Measurements from ENCODE around the gene WSCD1. TPM values are rescaled to one million over a fixed set of nuclear protein-coding genes. Genes with fewer than 3 reads are reported as not detected.

Gene WSCD1
- total RNA-seq, 4 donors from 2014 or later = 0.16 to 4.2 (median 3.0) TPM

GRCh38 chr17:6057562-6057961 lies 12.6 kb upstream of the WSCD1 start:
- TF ChIP-seq, protein P1, sequence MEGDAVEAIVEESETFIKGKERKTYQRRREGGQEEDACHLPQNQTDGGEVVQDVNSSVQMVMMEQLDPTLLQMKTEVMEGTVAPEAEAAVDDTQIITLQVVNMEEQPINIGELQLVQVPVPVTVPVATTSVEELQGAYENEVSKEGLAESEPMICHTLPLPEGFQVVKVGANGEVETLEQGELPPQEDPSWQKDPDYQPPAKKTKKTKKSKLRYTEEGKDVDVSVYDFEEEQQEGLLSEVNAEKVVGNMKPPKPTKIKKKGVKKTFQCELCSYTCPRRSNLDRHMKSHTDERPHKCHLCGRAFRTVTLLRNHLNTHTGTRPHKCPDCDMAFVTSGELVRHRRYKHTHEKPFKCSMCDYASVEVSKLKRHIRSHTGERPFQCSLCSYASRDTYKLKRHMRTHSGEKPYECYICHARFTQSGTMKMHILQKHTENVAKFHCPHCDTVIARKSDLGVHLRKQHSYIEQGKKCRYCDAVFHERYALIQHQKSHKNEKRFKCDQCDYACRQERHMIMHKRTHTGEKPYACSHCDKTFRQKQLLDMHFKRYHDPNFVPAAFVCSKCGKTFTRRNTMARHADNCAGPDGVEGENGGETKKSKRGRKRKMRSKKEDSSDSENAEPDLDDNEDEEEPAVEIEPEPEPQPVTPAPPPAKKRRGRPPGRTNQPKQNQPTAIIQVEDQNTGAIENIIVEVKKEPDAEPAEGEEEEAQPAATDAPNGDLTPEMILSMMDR (IDR thresholded peaks at IDR 0.05; ENCODE audit: low read depth) = no peak

GRCh38 chr17:6059406-6059805 lies 10.8 kb upstream of the WSCD1 start:
- TF ChIP-seq, protein P1 (IDR thresholded peaks at IDR 0.05; ENCODE audit: low read depth) = no peak

DNA sequence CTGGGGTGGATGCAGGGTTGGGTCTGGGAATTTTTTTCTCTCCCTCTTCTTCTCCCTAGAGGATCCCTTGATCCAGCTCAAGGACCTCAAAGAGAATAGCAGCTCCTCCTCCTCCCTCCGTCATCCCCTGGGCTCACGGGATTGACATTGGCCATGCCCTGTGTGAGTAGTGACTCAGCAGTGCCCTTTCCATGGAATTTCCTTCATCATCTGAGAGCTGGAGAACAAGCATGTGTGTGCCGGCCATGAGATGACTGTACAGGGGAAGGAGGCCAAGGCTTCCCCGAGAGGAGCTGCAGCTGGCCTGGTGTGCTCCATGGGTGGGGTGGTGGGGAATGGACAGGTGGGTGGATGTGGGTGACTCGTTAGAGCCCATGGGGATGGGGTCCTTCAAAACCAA lies 8.9 kb upstream of the WSCD1 start:
- TF ChIP-seq, protein P1 (IDR thresholded peaks at IDR 0.05; ENCODE audit: low read depth) = no peak

GRCh38 chr17:6064868-6065267 lies 5.3 kb upstream of the WSCD1 start:
- TF ChIP-seq, protein P1 (IDR thresholded peaks at IDR 0.05; ENCODE audit: low read depth) = no peak

- TF ChIP-seq, protein P1 (IDR thresholded peaks at IDR 0.05; ENCODE audit: low read depth) = no peak
These were observed 4.8 kb upstream of the WSCD1 start for GRCh38 chr17:6065351-6065750.

GRCh38 chr17:6066183-6066948 lies 3.8 kb upstream of the WSCD1 start:
- TF ChIP-seq, protein P1 (IDR thresholded peaks at IDR 0.05; ENCODE audit: low read depth) = no peak

- TF ChIP-seq, protein P1 (IDR thresholded peaks at IDR 0.05; ENCODE audit: low read depth) = no peak
These were observed 3.1 kb upstream of the WSCD1 start for GRCh38 chr17:6067060-6067459.

All from subcutaneous adipose tissue (tissue), 4 donors.